CD4-positive, alpha-beta memory T cell (primary cell): Measurements from ENCODE around the gene GORAB. TPM values are rescaled to one million over a fixed set of nuclear protein-coding genes. Genes with fewer than 3 reads are reported as not detected.

ENCODE experiments used
- CTCF ChIA-PET: fragments of 350-600 bp; sonication (Branson Sonifier 250); formaldehyde crosslinking; loops from one replicate; lab custom pipeline; 2021; ENCODE audit warnings: inconsistent platforms; ENCODE audit not compliant: partially characterized antibody; lab: Charles Lee
- POLR2A ChIA-PET: fragments of 350-600 bp; sonication (Branson Sonifier 250); formaldehyde crosslinking; loops from one replicate; lab custom pipeline; 2021; ENCODE audit not compliant: partially characterized antibody; lab: Charles Lee
- DNase-seq, 5 donors: peaks; one replicate each; pipeline versions ENCODE4 v3.0.0 to v3.0.0-alpha.2; 2020 to 2022; ENCODE audit warnings: mixed read lengths in 1 of 5
- H3K27ac ChIP-seq: one replicate; pipeline ENCODE4 v1.7.0; 2013; ENCODE audit warnings: low read depth, low read length
- H3K27me3 ChIP-seq: 2 replicates; pipeline ENCODE4 v1.7.0; 2013; ENCODE audit warnings: mild to moderate bottlenecking, low read length, moderate library complexity; ENCODE audit not compliant: insufficient read depth
- H3K36me3 ChIP-seq: 2 replicates; pipeline ENCODE4 v1.7.0; 2013; ENCODE audit warnings: mild to moderate bottlenecking, low read length, moderate library complexity; ENCODE audit not compliant: insufficient read depth
- H3K4me1 ChIP-seq: 2 replicates; pipeline ENCODE4 v1.7.0; 2013; ENCODE audit warnings: mild to moderate bottlenecking, low read length, moderate library complexity; ENCODE audit not compliant: insufficient read depth
- H3K4me3 ChIP-seq, 2 donors: one replicate each; pipeline ENCODE4 v1.7.0; 2013; ENCODE audit warnings: low read length in 2 of 2, mild to moderate bottlenecking in 1 of 2
- H3K9me3 ChIP-seq, 2 donors: one replicate each; pipeline ENCODE4 v1.7.0; 2013; ENCODE audit warnings: low read length in 2 of 2, control low read depth in 1 of 2; ENCODE audit not compliant: control insufficient read depth in 1 of 2
- H3K27ac Mint-ChIP-seq, 7 donors: one replicate each; pipeline ENCODE4 v1.8.0; 2020 to 2021; ENCODE audit warnings: mixed read lengths in 7 of 7, mild to moderate bottlenecking in 6 of 7, inconsistent platforms in 3 of 7, moderate library complexity in 3 of 7
- H3K27me3 Mint-ChIP-seq, 2 donors: one replicate each; pipeline ENCODE4 v1.8.0; 2020 to 2021; ENCODE audit warnings: mixed read lengths in 2 of 2
- H3K36me3 Mint-ChIP-seq, 2 donors: one replicate each; pipeline ENCODE4 v1.8.0; 2020 to 2021; ENCODE audit warnings: mixed read lengths in 2 of 2, inconsistent platforms in 1 of 2, mild to moderate bottlenecking in 1 of 2
- H3K4me1 Mint-ChIP-seq, 4 donors: one replicate each; pipeline ENCODE4 v1.8.0; 2020 to 2021; ENCODE audit warnings: mixed read lengths in 4 of 4, mild to moderate bottlenecking in 1 of 4
- H3K4me3 Mint-ChIP-seq, 8 donors: one replicate each; pipeline ENCODE4 v1.8.0; 2020 to 2021; ENCODE audit warnings: mixed read lengths in 8 of 8, mild to moderate bottlenecking in 7 of 8, moderate library complexity in 6 of 8, inconsistent platforms in 3 of 8
- H3K9me3 Mint-ChIP-seq, 8 donors: one replicate each; pipeline ENCODE4 v1.8.0; 2020 to 2021; ENCODE audit warnings: mixed read lengths in 8 of 8, mild to moderate bottlenecking in 5 of 8, inconsistent platforms in 3 of 8, moderate library complexity in 1 of 8
- intact Hi-C: fragments of 100-400 bp; cut with micrococcal nuclease; formaldehyde crosslinking; loops from one replicate; pipeline ENCODE4 v1.15.1; 2023
- polyA plus RNA-seq, 2 donors: library from polyadenylated mRNA; unstranded; fragments of 300-500 nt; fragmentation: Illumina TruSeq; gene quantifications; one replicate each; pipeline ENCODE4 v1.2.3, GENCODE V29; 2021
- total RNA-seq, 2 experiments: library from RNA; stranded (reverse); gene quantifications; one replicate each; pipeline ENCODE4 v1.2.3, GENCODE V29; 2021

The GORAB gene
- total and polyA plus RNA-seq, 4 experiments from 2014 or later: 2.5 to 24.1 (median 11.7) TPM

- Mint-ChIP-seq H3K27me3 (peaks cover 10 to 31% of the 10 kb centered on the region in 2 donors), H3K4me1 (peaks cover 0 to 2% (median 0%) of the 10 kb centered on the region in 4 donors), H3K36me3 (no peaks in the 10 kb centered on the region), H3K4me3 (no peak overlapping the region), H3K27ac (no peak overlapping the region), H3K9me3 (peaks cover 0 to 9% (median 5%) of the 10 kb centered on the region in 8 donors)
- DNase-seq: no peak
- ChIA-PET POLR2A (no interaction called here), CTCF (interaction anchor here (1.1 kb wide), 1 partner anchor 14 kb away, joined by 3 read pairs; no protein-coding TSS in a partner anchor)
- intact Hi-C loops: no loop called here
- no peaks in the 10 kb centered on the region for H3K4me1 ChIP-seq
- no peaks in the 10 kb centered on the region for H3K36me3 ChIP-seq
- H3K27me3 ChIP-seq: peaks cover 3% of the 10 kb centered on the region
- no peak overlapping the region for H3K4me3 ChIP-seq
- H3K9me3 ChIP-seq: no peaks in the 10 kb centered on the region
- no peak overlapping the region for H3K27ac ChIP-seq
Measured at GRCh38 chr1:170590921-170591705, 59.1 kb downstream of the GORAB start.

DNA sequence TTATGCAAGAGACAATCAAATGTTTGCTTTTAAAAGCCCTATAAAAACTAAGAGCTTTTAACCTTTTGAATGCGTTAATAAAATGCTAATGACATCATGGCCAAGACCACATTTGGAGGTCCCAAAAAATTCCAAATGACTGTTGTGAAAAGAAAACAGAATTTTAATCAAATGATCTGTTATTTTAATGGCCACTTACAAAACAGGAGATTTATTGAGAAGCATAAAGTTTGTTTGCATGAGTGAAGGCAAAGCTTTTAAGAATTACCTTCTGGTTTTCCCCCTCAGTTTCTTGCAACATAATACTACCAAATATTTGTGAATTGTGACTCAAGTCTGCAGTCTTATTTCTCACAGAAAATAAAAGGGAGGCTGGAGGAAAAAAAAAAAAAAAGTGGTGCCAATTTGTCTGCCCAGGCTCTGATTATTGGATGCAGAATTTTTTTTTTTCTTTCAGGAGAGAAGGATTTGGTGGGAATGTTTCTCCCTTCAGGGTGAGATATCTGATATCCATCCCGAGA is 60.7 kb downstream of the GORAB start:
- intact Hi-C loops: no loop called here
- Histone ChIP-seq H3K27ac (no peak overlapping the region), H3K36me3 (no peaks in the 10 kb centered on the region), H3K4me3 (no peak overlapping the region), H3K4me1 (no peaks in the 10 kb centered on the region), H3K27me3 (peaks cover 3% of the 10 kb centered on the region), H3K9me3 (no peaks in the 10 kb centered on the region)
- peaks cover 10 to 24% of the 10 kb centered on the region in 2 donors for H3K27me3 Mint-ChIP-seq
- ChIA-PET POLR2A (no interaction called here), CTCF (no interaction called here)
- peaks cover 2 to 22% (median 16%) of the 10 kb centered on the region in 8 donors for H3K9me3 Mint-ChIP-seq
- H3K27ac Mint-ChIP-seq: no peak overlapping the region
- no peak for DNase-seq
- no peak overlapping the region for H3K4me3 Mint-ChIP-seq
- peaks cover 0 to 2% (median 0%) of the 10 kb centered on the region in 4 donors for H3K4me1 Mint-ChIP-seq
- H3K36me3 Mint-ChIP-seq: no peaks in the 10 kb centered on the region

DNA sequence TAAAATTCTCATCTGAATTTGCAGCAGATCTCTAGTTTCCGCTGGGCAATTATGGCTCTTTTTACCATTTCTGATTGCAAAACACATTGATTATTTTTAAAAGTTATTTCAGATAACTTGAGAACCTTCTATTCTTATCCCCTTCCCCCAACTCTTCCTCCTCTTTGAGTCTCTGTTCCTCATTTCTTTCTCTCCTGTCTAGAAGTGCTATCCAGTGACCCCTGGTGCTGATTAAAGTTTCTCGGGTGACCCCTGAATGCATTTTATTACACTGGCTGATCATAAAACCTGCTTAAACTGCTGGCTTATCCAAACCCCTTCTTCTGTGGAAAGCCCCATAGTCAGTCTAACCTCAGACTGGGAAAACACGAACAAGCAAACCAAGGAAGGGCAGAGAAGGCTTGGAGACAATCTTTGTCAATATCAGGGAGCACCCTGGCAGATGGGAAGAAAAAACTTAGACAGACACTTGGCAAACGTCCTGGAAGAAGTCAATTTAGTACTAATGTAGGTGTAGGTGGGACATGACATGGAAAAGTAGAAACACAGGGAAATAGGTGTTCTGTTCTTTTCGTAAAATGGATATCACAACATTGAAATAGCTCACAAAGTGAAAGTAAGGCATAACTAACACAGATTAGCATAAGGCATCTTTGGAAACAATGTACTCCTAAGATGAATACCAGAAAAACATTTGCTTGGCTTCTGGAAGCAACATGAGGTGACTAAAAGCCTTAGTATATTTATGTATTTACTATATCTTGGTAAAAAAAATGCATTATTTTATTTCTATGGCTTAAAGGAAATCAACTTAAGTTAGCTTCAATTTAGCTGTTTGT is 61.4 kb downstream of the GORAB start:
- H3K36me3 Mint-ChIP-seq: no peaks in the 10 kb centered on the region
- H3K4me3 Mint-ChIP-seq: peak overlapping the region in 1 of 8 donors; percentile 11
- POLR2A ChIA-PET: no interaction called here
- Histone ChIP-seq H3K4me3 (no peak overlapping the region), H3K9me3 (no peaks in the 10 kb centered on the region), H3K4me1 (no peaks in the 10 kb centered on the region), H3K27me3 (peaks cover 3% of the 10 kb centered on the region), H3K27ac (no peak overlapping the region), H3K36me3 (no peaks in the 10 kb centered on the region)
- peaks cover 11 to 21% of the 10 kb centered on the region in 2 donors for H3K27me3 Mint-ChIP-seq
- CTCF ChIA-PET: no interaction called here
- H3K27ac Mint-ChIP-seq: no peak overlapping the region
- intact Hi-C loops: no loop called here
- DNase-seq: no peak
- peaks cover 4 to 28% (median 21%) of the 10 kb centered on the region in 8 donors for H3K9me3 Mint-ChIP-seq
- peaks cover 0 to 2% (median 0%) of the 10 kb centered on the region in 4 donors for H3K4me1 Mint-ChIP-seq

GRCh38 chr1:170594066-170594626 is 62.2 kb downstream of the GORAB start:
- intact Hi-C loops: no loop called here
- CTCF ChIA-PET: no interaction called here

DNA sequence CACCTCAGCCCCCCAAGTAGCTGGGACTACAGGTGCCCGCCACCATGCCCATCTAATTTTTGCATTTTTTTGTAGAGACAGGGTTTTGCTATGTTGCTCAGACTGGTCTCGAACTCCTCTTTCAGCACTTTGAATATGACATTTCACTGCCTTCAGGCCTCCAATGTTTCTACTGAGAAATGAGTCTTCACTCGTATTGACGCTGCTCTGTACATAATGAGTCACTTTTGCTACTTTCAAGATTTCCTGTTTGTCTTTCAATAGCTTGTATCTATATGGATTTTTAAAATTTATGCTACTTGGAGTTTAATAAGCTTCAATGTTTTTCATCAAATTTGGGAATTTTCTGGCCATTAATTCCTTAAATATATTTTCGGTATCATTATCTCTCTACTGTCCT is 64.7 kb downstream of the GORAB start:
- intact Hi-C loops: no loop called here

More at GRCh38 chr1:170594066-170594626, 62.2 kb downstream of the GORAB start:
- Mint-ChIP-seq H3K27ac (no peak overlapping the region), H3K4me1 (peaks cover 0 to 2% (median 0%) of the 10 kb centered on the region in 4 donors), H3K27me3 (peaks cover 9 to 17% of the 10 kb centered on the region in 2 donors), H3K4me3 (no peak overlapping the region), H3K36me3 (no peaks in the 10 kb centered on the region), H3K9me3 (peaks cover 5 to 29% (median 21%) of the 10 kb centered on the region in 8 donors)
- no peak overlapping the region for H3K27ac ChIP-seq
- H3K27me3 ChIP-seq: no peaks in the 10 kb centered on the region
- no peaks in the 10 kb centered on the region for H3K36me3 ChIP-seq
- H3K4me1 ChIP-seq: no peaks in the 10 kb centered on the region
- no peak overlapping the region for H3K4me3 ChIP-seq
- H3K9me3 ChIP-seq: no peaks in the 10 kb centered on the region
- no peak for DNase-seq
- POLR2A ChIA-PET: no interaction called here

GRCh38 chr1:170598618-170599017 is 66.7 kb downstream of the GORAB start:
- H3K36me3 ChIP-seq: no peaks in the 10 kb centered on the region
- Mint-ChIP-seq H3K4me3 (no peak overlapping the region), H3K9me3 (peaks cover 10 to 48% (median 35%) of the 10 kb centered on the region in 8 donors), H3K27ac (no peak overlapping the region), H3K4me1 (no peaks in the 10 kb centered on the region), H3K36me3 (peaks cover 0 to 1% of the 10 kb centered on the region in 2 donors), H3K27me3 (peaks cover 4 to 5% of the 10 kb centered on the region in 2 donors)
- no peak overlapping the region for H3K27ac ChIP-seq
- CTCF ChIA-PET: no interaction called here
- H3K4me3 ChIP-seq: no peak overlapping the region
- no peaks in the 10 kb centered on the region for H3K27me3 ChIP-seq
- H3K9me3 ChIP-seq: peaks cover 0 to 5% of the 10 kb centered on the region in 2 donors
- DNase-seq: no peak
- POLR2A ChIA-PET: no interaction called here
- no peaks in the 10 kb centered on the region for H3K4me1 ChIP-seq
- intact Hi-C loops: no loop called here

More for the DNA sequence above, 64.7 kb downstream of the GORAB start:
- Mint-ChIP-seq H3K4me3 (no peak overlapping the region), H3K4me1 (peaks cover 0 to 2% (median 0%) of the 10 kb centered on the region in 4 donors), H3K36me3 (no peaks in the 10 kb centered on the region), H3K9me3 (peaks cover 7 to 36% (median 25%) of the 10 kb centered on the region in 8 donors), H3K27me3 (peaks cover 5 to 6% of the 10 kb centered on the region in 2 donors), H3K27ac (no peak overlapping the region)
- no peak overlapping the region for H3K4me3 ChIP-seq
- H3K9me3 ChIP-seq: peaks cover 0 to under 1% of the 10 kb centered on the region in 2 donors
- ChIA-PET CTCF (no interaction called here), POLR2A (no interaction called here)
- H3K36me3 ChIP-seq: no peaks in the 10 kb centered on the region
- H3K27me3 ChIP-seq: no peaks in the 10 kb centered on the region
- no peaks in the 10 kb centered on the region for H3K4me1 ChIP-seq
- no peak overlapping the region for H3K27ac ChIP-seq
- no peak for DNase-seq
